Lung (tissue), 12 donors: ENCODE data around the gene INVS. TPM values are rescaled to one million over a fixed set of nuclear protein-coding genes. Genes with fewer than 3 reads are reported as not detected.
A peak's percentile ranks its signal among the peaks of the same experiment; 100 is the strongest.

Experiments used
- ATAC-seq: fragments of 200-7000 bp; cut with Tn5 transposase; one replicate; pipeline ENCODE4 v1.9.1; 2020; ENCODE audit warnings: moderate number of reproducible peaks; ENCODE audit not compliant: insufficient read depth, low FRiP score
- DNase-seq, 3 donors: peaks; one replicate each; pipeline ENCODE4 v3.0.0-alpha.2; 2013 to 2017
- H3K27ac ChIP-seq, 2 donors: one replicate each; pipeline ENCODE4 v1.5.1; 2013; ENCODE audit warnings: mild to moderate bottlenecking in 2 of 2, moderate library complexity in 2 of 2, control low read depth in 1 of 2, inconsistent platforms in 1 of 2, low read depth in 1 of 2, low read length in 1 of 2
- H3K27me3 ChIP-seq, 3 donors: one replicate each; pipeline ENCODE4 v1.5.1; 2013; ENCODE audit warnings: low read length in 2 of 3; ENCODE audit not compliant: control insufficient read depth in 3 of 3, insufficient read depth in 3 of 3
- H3K36me3 ChIP-seq, 4 donors: one replicate each; pipeline ENCODE4 v1.5.1; 2013; ENCODE audit warnings: low read length in 4 of 4, mild to moderate bottlenecking in 1 of 4, moderate library complexity in 1 of 4; ENCODE audit not compliant: control insufficient read depth in 4 of 4, insufficient read depth in 4 of 4
- H3K4me1 ChIP-seq, 5 donors: one replicate each; pipeline ENCODE4 v1.5.1; 2013; ENCODE audit warnings: low read length in 5 of 5, mild to moderate bottlenecking in 2 of 5, moderate library complexity in 1 of 5; ENCODE audit not compliant: control insufficient read depth in 5 of 5, insufficient read depth in 5 of 5
- H3K4me3 ChIP-seq: one replicate; pipeline ENCODE4 v1.5.1; 2013; ENCODE audit warnings: mild to moderate bottlenecking, control low read depth, moderate library complexity
- H3K9ac ChIP-seq, 2 donors: one replicate each; pipeline ENCODE4 v1.5.1; 2013; ENCODE audit warnings: low read length in 2 of 2, control low read depth in 1 of 2; ENCODE audit not compliant: insufficient read depth in 1 of 2
- H3K9me3 ChIP-seq, 4 donors: one replicate each; pipeline ENCODE4 v1.5.1; 2013; ENCODE audit warnings: low read length in 3 of 4, mild to moderate bottlenecking in 1 of 4, moderate library complexity in 1 of 4; ENCODE audit not compliant: control insufficient read depth in 4 of 4, insufficient read depth in 3 of 4
- CTCF ChIP-seq: IDR thresholded peaks from 2 replicates; pipeline ENCODE4 v1.5.1; 2012; ENCODE audit warnings: mild to moderate bottlenecking; ENCODE audit errors: control extremely low read depth, extremely low read depth
- WGBS, 2 donors: extraction: QIAGEN DNeasy Blood & Tissue Kit; methylation state at CpG; one replicate each; pipeline ENCODE4 v1.1.7; 2013; 5-methylcytosine and 5-hydroxymethylcytosine counted together
- polyA plus RNA-seq, 2 donors: library from polyadenylated mRNA; stranded (reverse); fragments of 200-250 nt; gene quantifications; one replicate each; pipeline ENCODE4 v1.2.1, GENCODE V29; 2013
- total RNA-seq, 2 donors: library from RNA; depleted of rRNA in 1 of 2; stranded (reverse); fragments of >200 nt in 1 of 2; gene quantifications; one replicate each; pipeline ENCODE4 v1.2.1, GENCODE V29; 2014 to 2021
- donor health status: control.
- donor health status: control.
- donor health status: Bipolar disorder and iron deficiency.
- donor health status: healthy.
- donor health status: DM: yes; HTN: yes; CAD: no.

Gene INVS
- total and polyA plus RNA-seq, 4 donors: 3.4 to 52.1 (median 12.5) TPM

DNA sequence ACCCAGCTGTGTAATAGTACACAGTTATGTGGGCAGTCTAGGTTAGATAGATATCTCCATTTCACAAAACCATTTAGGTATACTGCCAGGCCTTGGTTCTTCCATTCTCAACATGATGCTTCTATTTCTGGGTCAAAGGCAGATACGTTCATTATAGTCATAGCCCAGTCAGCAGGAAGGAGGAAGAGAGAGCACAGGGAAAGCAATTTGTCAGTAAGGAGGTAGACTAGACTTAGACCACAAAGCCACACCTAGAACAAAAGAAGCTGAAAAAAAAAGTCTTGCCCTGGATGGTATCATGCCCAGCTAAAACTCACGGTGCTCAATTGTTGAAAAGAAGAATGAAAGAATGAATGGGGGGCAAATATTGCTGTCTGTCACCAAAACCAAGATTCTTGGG lies 7.6 kb downstream of the INVS start:
- no peak for DNase-seq
- H3K4me1 ChIP-seq: peaks cover 0 to 16% (median 2%) of the 10 kb centered on the region in 5 donors
- peaks cover 4 to 41% (median 21%) of the 10 kb centered on the region in 4 donors for H3K36me3 ChIP-seq
- 79 to 83% methylated on average over 2 of the region's 2 CpGs for WGBS, 2 donors
- no peaks in the 10 kb centered on the region for H3K27me3 ChIP-seq
- H3K9ac ChIP-seq: no peak overlapping the region
- no peak overlapping the region for H3K4me3 ChIP-seq
- no peaks in the 10 kb centered on the region for H3K9me3 ChIP-seq
- no peak overlapping the region for H3K27ac ChIP-seq
- ATAC-seq: no peak
- no peak for TF ChIP-seq CTCF

DNA sequence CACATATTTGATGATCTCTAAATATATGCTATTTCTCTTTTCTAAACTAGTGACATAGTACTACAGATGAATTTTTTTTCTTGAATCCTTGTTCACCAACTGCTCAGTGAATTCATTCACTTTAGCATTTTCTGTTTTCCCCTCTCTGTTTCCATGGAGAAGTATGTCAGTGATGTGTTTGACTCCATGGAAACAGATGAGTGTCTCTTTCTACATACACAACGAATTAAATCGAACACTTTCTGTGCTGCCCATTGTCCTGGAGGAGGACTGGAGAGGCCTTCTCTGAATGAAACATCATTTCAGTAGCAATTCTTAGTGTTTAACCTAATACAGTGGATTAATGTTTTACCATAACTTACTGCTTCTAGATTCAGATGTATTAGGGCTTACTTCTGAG lies 9.5 kb downstream of the INVS start:
- no peak overlapping the region for H3K9ac ChIP-seq
- H3K4me1 ChIP-seq: peaks cover 0 to 16% (median 2%) of the 10 kb centered on the region in 5 donors
- ATAC-seq (no peak), DNase-seq (no peak)
- H3K27ac ChIP-seq: no peak overlapping the region
- no peaks in the 10 kb centered on the region for H3K27me3 ChIP-seq
- TF ChIP-seq CTCF: no peak
- no peaks in the 10 kb centered on the region for H3K9me3 ChIP-seq
- peaks cover 4 to 40% (median 19%) of the 10 kb centered on the region in 4 donors for H3K36me3 ChIP-seq
- WGBS, 2 donors: 55 to 68% methylated on average over 2 of the region's 2 CpGs
- H3K4me3 ChIP-seq: no peak overlapping the region

GRCh38 chr9:100111235-100111634 lies 12.2 kb downstream of the INVS start:
- Histone ChIP-seq H3K36me3 (peaks cover 0 to 24% (median 7%) of the 10 kb centered on the region in 4 donors), H3K4me1 (peaks cover 0 to 16% (median 2%) of the 10 kb centered on the region in 5 donors), H3K9ac (no peak overlapping the region), H3K27ac (peak overlapping the region in 1 of 2 donors; percentile 54), H3K4me3 (no peak overlapping the region), H3K27me3 (no peaks in the 10 kb centered on the region), H3K9me3 (no peaks in the 10 kb centered on the region)
- no peak for TF ChIP-seq CTCF
- peak; percentile 41 for ATAC-seq
- 36 to 57% methylated on average over 4 of the region's 4 CpGs for WGBS, 2 donors
- DNase-seq: peak; percentile 94 to 98 (median 98)
